ENCODE measurements around the gene AOC1.

Gene AOC1

GRCh38 chr7:150824379-150825177 lies 27.7 kb upstream of the AOC1 start:
- no peak overlapping the region for H3K4me3 ChIP-seq (ENCODE audit: low read depth, low read length)
- TF ChIP-seq, protein P1, sequence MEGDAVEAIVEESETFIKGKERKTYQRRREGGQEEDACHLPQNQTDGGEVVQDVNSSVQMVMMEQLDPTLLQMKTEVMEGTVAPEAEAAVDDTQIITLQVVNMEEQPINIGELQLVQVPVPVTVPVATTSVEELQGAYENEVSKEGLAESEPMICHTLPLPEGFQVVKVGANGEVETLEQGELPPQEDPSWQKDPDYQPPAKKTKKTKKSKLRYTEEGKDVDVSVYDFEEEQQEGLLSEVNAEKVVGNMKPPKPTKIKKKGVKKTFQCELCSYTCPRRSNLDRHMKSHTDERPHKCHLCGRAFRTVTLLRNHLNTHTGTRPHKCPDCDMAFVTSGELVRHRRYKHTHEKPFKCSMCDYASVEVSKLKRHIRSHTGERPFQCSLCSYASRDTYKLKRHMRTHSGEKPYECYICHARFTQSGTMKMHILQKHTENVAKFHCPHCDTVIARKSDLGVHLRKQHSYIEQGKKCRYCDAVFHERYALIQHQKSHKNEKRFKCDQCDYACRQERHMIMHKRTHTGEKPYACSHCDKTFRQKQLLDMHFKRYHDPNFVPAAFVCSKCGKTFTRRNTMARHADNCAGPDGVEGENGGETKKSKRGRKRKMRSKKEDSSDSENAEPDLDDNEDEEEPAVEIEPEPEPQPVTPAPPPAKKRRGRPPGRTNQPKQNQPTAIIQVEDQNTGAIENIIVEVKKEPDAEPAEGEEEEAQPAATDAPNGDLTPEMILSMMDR (IDR thresholded peaks at IDR 0.05; ENCODE audit: low read depth, low read length), result no peak

DNA sequence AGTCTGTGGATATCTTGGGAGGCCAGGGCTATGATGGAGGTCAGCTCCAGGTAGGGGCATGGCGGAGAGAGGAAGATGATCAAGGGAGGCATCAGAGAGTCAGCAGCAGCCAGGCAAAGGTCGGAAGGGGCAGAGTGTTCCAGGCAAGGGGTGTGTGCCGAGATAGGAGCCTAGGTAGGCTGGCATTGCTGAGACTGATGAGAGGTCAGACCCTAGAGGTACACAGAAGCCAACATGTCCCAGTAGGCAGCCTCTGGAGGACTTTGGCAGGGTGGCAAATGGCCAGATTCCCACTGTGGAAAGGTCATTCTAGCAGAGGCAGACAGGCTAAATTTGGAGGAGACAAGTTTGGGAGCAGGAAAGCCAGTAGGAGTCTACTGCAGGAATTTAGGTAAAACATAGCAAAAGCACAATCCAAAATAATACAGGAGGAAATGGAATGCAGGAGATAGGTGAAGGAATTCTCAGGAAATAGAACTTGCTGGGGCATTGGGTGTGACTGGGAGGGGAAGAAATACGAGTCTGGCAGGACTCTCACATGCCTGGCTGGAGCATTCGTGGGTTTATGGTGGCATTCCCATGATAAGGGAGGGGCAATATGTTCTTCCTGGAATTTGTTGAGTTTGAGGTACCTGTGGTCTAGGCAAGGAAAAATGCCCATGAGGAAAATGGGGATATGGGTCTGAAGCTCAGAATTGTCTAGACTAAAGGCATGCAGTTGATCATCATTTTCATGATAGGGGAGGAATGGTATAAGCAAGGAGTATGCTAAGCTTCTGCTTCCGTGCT lies 26.1 kb upstream of the AOC1 start:
- H3K4me3 ChIP-seq (ENCODE audit: low read depth, low read length), result no peak overlapping the region
- TF ChIP-seq, protein P1 (IDR thresholded peaks at IDR 0.05; ENCODE audit: low read depth, low read length), result no peak

DNA sequence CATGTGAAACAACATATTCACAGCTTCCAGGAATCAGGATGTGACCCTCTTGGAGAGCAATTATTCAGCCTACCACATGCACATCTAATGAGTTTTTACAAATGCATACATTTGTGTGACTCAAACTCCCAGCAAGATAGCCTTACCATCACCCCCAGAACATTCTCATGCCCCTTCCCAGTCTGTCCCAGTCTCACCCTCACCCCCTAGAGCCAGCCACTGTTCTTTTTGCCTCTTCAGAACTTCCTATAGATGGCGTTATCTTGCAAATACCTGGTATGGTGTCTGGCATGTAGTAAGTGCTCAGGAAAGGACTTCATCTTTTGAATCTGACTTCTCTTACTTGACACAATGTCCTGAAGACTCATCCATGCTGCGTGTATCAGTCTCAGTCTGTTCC lies 23.9 kb upstream of the AOC1 start:
- H3K4me3 ChIP-seq (ENCODE audit: low read depth, low read length), result no peak overlapping the region
- TF ChIP-seq, protein P1 (IDR thresholded peaks at IDR 0.05; ENCODE audit: low read depth, low read length), result no peak

DNA sequence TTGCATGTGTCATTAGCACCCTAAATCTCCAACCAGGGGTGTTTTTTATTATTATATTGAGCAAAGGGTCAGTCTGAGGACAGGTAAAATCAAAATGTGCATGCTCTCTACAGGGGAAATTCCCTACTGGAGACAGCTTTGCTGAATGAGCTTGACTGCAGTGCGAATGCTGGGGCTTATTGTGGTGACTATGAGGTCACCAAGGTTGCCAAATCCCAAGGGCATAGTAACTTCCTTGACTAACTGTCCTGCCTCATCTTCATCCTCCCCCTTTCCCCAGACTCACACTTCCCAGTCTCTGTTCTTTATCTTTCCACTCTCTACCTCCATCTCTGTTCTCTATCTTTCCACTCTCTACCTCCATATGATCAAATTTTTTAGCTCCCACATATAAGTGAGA lies 22.9 kb upstream of the AOC1 start:
- TF ChIP-seq, protein P1 (IDR thresholded peaks at IDR 0.05; ENCODE audit: low read depth, low read length), result no peak
- no peak overlapping the region for H3K4me3 ChIP-seq (ENCODE audit: low read depth, low read length)

GRCh38 chr7:150830937-150831336 lies 21.4 kb upstream of the AOC1 start:
- no peak overlapping the region for H3K4me3 ChIP-seq (ENCODE audit: low read depth, low read length)
- TF ChIP-seq, protein P1 (IDR thresholded peaks at IDR 0.05; ENCODE audit: low read depth, low read length), result no peak

- no peak overlapping the region for H3K4me3 ChIP-seq (ENCODE audit: low read depth, low read length)
- TF ChIP-seq, protein P1 (IDR thresholded peaks at IDR 0.05; ENCODE audit: low read depth, low read length), result no peak
These were observed 20.5 kb upstream of the AOC1 start for GRCh38 chr7:150831851-150832250.

- TF ChIP-seq, protein P1 (IDR thresholded peaks at IDR 0.05; ENCODE audit: low read depth, low read length), result no peak
- H3K4me3 ChIP-seq (ENCODE audit: low read depth, low read length), result no peak overlapping the region
These were observed 17.3 kb upstream of the AOC1 start for GRCh38 chr7:150835019-150835418.

All from WI38 (cell line).